ENCODE data around the gene BTF3.

DNA sequence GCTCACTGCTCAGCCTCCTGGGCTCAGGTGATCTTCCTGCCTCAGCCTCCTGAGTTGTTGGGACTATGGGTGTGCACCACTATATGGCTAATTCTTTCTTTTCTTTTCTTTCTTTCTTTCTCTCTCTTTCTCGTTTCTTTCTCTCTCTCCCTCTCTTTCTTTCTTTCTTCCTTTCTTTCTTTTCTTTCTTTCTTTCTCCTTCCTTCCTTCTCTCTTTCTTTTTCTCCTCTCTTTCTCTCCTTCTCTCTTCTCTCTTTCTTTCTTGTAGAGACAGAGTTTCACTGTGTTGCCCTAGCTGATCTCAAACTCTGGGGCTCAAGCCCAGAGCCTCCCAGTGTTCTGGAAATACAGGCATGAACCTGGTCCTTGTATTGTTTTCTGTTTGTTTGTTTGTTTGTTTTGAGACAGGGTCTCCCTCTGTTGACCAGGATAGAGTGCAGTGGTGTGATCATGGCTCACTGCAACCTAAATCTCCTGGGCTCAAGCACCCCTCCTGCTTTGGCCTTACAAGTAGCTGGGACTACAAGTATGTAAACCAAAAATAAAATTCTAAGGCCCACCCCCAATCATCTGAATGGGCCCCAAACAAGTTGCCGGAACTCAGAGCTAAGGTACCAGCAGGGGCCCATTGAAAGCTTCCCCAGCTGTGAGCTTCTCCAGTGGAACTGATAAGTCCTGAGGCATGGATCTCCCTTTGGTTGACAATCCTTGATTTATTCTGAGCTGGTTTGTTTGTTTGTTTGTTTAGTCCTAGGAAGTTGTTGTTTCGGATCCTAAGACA is 11.9 kb upstream of the BTF3 start:
- TF ChIP-seq, protein P1, sequence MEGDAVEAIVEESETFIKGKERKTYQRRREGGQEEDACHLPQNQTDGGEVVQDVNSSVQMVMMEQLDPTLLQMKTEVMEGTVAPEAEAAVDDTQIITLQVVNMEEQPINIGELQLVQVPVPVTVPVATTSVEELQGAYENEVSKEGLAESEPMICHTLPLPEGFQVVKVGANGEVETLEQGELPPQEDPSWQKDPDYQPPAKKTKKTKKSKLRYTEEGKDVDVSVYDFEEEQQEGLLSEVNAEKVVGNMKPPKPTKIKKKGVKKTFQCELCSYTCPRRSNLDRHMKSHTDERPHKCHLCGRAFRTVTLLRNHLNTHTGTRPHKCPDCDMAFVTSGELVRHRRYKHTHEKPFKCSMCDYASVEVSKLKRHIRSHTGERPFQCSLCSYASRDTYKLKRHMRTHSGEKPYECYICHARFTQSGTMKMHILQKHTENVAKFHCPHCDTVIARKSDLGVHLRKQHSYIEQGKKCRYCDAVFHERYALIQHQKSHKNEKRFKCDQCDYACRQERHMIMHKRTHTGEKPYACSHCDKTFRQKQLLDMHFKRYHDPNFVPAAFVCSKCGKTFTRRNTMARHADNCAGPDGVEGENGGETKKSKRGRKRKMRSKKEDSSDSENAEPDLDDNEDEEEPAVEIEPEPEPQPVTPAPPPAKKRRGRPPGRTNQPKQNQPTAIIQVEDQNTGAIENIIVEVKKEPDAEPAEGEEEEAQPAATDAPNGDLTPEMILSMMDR (IDR thresholded peaks at IDR 0.05): no peak
- TF ChIP-seq POLR2A (IDR thresholded peaks at IDR 0.05): no peak

Measured in testis (tissue), 2 donors.